ENCODE data around the gene OR2B6.

- TF ChIP-seq, protein P1, sequence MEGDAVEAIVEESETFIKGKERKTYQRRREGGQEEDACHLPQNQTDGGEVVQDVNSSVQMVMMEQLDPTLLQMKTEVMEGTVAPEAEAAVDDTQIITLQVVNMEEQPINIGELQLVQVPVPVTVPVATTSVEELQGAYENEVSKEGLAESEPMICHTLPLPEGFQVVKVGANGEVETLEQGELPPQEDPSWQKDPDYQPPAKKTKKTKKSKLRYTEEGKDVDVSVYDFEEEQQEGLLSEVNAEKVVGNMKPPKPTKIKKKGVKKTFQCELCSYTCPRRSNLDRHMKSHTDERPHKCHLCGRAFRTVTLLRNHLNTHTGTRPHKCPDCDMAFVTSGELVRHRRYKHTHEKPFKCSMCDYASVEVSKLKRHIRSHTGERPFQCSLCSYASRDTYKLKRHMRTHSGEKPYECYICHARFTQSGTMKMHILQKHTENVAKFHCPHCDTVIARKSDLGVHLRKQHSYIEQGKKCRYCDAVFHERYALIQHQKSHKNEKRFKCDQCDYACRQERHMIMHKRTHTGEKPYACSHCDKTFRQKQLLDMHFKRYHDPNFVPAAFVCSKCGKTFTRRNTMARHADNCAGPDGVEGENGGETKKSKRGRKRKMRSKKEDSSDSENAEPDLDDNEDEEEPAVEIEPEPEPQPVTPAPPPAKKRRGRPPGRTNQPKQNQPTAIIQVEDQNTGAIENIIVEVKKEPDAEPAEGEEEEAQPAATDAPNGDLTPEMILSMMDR (IDR thresholded peaks at IDR 0.05) = no peak
- TF ChIP-seq POLR2A (IDR thresholded peaks at IDR 0.05) = no peak
Observed at GRCh38 chr6:28001751-28002150, 44.7 kb downstream of the OR2B6 start.
